Measurements from ENCODE around the gene CHRNA3. TPM values are rescaled to one million over a fixed set of nuclear protein-coding genes. Genes with fewer than 3 reads are reported as not detected.

The CHRNA3 gene
- total RNA-seq, 1 donor from 2014 or later, result 0.38 TPM

DNA sequence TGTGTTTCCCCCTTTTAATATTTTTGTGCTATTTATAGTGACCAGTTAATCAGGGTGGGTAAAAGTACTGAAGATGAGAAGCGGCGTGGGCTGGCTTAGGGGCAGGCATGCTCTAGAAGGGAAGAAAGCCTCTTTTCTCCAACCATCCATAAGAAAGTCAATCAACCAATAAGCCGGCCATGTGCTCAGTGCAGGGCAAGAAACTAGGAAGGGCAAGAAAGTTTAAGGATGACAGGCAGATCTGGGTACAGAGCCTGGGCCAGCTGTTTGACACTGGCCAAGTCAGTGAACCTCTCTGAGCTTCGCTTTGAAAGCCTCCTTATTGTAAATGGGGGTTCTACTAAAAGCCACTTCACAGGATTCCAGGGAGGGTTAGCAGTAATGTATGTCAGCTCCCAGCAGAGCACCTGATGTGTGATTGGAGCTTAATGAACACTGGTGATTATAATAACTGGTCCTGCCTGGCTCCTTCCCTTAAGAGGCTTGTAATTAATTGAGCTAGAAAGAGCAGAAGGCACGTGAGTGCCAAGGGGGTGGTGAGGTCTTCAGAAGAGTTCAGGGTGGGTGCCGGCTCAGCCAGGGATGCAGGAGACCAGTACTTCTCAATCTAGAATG is 5.7 kb upstream of the CHRNA3 start:
- H3K27me3 Mint-ChIP-seq (ENCODE audit: unreplicated experiment), result peaks cover 71% of the 10 kb centered on the region
- H3K36me3 Mint-ChIP-seq (ENCODE audit: unreplicated experiment), result no peaks in the 10 kb centered on the region
- H3K9me3 Mint-ChIP-seq (ENCODE audit: unreplicated experiment), result no peaks in the 10 kb centered on the region
- no peaks in the 10 kb centered on the region for H3K4me1 Mint-ChIP-seq (ENCODE audit: unreplicated experiment)
- H3K27ac Mint-ChIP-seq (ENCODE audit: unreplicated experiment), result no peak overlapping the region
- TF ChIP-seq, protein P1, sequence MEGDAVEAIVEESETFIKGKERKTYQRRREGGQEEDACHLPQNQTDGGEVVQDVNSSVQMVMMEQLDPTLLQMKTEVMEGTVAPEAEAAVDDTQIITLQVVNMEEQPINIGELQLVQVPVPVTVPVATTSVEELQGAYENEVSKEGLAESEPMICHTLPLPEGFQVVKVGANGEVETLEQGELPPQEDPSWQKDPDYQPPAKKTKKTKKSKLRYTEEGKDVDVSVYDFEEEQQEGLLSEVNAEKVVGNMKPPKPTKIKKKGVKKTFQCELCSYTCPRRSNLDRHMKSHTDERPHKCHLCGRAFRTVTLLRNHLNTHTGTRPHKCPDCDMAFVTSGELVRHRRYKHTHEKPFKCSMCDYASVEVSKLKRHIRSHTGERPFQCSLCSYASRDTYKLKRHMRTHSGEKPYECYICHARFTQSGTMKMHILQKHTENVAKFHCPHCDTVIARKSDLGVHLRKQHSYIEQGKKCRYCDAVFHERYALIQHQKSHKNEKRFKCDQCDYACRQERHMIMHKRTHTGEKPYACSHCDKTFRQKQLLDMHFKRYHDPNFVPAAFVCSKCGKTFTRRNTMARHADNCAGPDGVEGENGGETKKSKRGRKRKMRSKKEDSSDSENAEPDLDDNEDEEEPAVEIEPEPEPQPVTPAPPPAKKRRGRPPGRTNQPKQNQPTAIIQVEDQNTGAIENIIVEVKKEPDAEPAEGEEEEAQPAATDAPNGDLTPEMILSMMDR (IDR thresholded peaks at IDR 0.05), result no peak
- H3K4me3 Mint-ChIP-seq (ENCODE audit: unreplicated experiment), result no peak overlapping the region
- DNase-seq (ENCODE audit: extremely low spot score, unreplicated experiment), result peak; percentile 48

DNA sequence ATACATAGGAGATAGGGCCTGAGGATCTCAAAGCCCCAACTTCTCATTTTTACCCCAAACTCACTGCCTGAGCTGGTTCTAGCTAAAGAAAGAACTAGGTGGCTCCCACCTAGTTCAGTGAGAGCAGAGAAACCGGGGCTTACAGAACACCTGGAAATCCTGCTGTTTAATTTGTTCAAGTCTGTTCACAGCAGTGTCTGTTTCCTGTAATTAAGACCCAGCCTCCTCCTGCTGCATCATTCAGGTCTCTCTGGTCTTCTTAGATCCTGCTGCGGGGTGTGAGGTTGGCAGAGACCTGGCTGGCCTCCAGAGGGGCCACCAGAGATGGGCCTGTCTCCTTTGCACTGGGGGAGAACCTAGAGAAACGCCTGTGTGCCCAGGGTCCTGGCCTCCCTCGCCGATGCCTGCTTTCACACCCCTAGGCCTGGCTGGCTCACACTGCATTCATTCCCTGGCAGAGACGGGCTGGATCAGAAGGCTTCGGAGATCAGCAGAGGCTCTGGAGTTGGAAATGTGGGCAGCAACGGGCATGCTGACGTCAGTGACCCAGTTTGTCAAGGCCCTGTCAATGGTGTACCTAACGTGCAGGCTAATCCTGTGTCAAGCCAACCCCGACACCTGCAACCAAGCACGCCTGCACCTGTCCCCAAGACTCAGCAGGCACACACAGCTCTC is 4.9 kb upstream of the CHRNA3 start:
- Mint-ChIP-seq H3K36me3 (ENCODE audit: unreplicated experiment) (no peaks in the 10 kb centered on the region), H3K27ac (ENCODE audit: unreplicated experiment) (no peak overlapping the region), H3K27me3 (ENCODE audit: unreplicated experiment) (peaks cover 75% of the 10 kb centered on the region), H3K9me3 (ENCODE audit: unreplicated experiment) (no peaks in the 10 kb centered on the region), H3K4me3 (ENCODE audit: unreplicated experiment) (no peak overlapping the region), H3K4me1 (ENCODE audit: unreplicated experiment) (peaks cover 4% of the 10 kb centered on the region)
- TF ChIP-seq, protein P1 (IDR thresholded peaks at IDR 0.05), result no peak
- peak; percentile 73 for DNase-seq (ENCODE audit: extremely low spot score, unreplicated experiment)

DNA sequence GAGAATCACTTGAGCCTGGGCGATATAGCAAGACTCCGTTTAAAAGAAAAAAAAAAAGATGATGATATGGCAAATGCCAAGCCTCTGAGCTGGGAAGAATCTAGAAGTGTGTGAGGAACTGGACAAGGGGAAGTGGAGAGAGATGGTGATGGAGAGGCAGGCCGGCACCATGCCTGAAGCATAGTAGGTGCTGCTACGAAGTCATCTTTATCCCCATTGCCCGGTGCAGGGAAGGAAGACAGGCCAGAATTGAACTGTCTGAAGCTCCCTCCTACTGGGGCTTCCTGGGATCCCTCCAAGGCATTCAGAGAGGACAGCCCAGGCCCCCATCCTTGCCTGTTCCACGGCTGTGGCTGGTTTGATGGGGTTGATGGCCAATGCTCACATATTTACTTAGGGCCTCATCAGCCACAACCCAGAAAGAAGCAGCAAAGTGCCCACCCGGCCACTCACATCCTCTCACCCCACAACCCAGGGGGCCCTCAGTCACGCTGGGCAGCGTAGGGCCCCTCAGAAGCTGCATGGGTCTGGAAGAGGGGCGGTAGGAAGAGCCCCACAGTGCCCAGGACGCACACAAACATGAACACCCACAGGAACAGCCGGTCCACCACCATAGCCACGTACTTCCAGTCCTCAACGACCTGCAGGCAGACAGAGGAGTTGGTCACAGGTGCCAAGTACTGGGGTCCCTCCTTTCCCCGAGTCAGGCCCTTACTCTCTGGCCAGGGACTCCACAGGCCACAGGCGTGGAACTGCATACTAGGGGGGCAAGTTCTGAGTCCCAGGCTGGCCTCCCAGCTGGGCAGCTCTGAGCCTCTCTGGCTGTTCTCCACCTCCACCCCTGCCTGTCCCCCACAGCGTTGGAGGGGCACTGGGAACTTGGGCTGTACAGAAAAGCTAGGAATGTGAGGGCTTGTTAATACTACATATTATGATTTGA is 4.1 kb upstream of the CHRNA3 start:
- Mint-ChIP-seq H3K4me1 (ENCODE audit: unreplicated experiment) (peaks cover 7% of the 10 kb centered on the region), H3K27me3 (ENCODE audit: unreplicated experiment) (peaks cover 78% of the 10 kb centered on the region), H3K9me3 (ENCODE audit: unreplicated experiment) (no peaks in the 10 kb centered on the region), H3K27ac (ENCODE audit: unreplicated experiment) (no peak overlapping the region), H3K36me3 (ENCODE audit: unreplicated experiment) (no peaks in the 10 kb centered on the region), H3K4me3 (ENCODE audit: unreplicated experiment) (no peak overlapping the region)
- DNase-seq (ENCODE audit: extremely low spot score, unreplicated experiment), result peak; percentile 70
- TF ChIP-seq, protein P1 (IDR thresholded peaks at IDR 0.05), result no peak

DNA sequence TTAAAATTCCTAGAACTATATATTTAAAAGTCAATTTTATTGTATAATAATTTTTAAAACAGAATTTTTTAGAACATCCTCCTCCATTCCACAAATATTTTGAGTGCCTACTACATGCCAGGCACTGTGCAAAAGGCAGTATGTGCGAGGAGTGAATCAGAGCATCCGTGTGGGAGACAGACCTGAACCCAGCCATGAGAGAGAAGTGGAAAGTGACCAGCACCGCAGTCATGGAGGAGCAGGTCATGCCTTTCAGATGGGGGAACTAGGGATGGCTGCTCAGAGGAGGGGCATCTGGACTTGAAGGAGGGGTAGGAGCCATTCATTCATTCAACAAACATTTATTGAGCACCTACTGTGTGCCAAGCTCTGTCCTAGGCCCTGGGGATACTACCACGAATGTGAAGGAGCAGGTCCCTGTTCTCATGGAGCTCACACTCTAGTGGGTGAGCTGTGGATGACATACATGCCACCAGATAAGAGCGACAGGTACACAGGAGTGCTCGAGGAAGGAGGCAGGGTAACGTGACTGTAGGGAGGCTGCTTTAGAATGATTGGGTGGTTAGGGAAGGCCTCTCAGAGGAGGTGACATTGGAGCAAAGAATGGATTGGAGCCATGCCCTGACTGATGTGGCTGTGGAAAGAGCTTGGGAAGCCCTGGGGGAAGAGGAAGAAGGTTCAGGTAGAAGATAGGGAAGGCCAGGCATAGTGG is 3.1 kb upstream of the CHRNA3 start:
- no peak for DNase-seq (ENCODE audit: extremely low spot score, unreplicated experiment)
- H3K4me1 Mint-ChIP-seq (ENCODE audit: unreplicated experiment), result peaks cover 7% of the 10 kb centered on the region
- H3K9me3 Mint-ChIP-seq (ENCODE audit: unreplicated experiment), result no peaks in the 10 kb centered on the region
- no peaks in the 10 kb centered on the region for H3K36me3 Mint-ChIP-seq (ENCODE audit: unreplicated experiment)
- TF ChIP-seq, protein P1 (IDR thresholded peaks at IDR 0.05), result no peak
- H3K27me3 Mint-ChIP-seq (ENCODE audit: unreplicated experiment), result peaks cover 78% of the 10 kb centered on the region
- H3K4me3 Mint-ChIP-seq (ENCODE audit: unreplicated experiment), result no peak overlapping the region
- H3K27ac Mint-ChIP-seq (ENCODE audit: unreplicated experiment), result no peak overlapping the region
